Measurements from ENCODE around the gene SFMBT1. TPM values are rescaled to one million over a fixed set of nuclear protein-coding genes. Genes with fewer than 3 reads are reported as not detected.

SFMBT1 gene
- total and polyA plus RNA-seq, 12 donors: 3.1 to 19.1 (median 16.3) TPM

GRCh38 chr3:52971895-52972294, 74.0 kb downstream of the SFMBT1 start:
- no peak for TF ChIP-seq CTCF (IDR thresholded peaks at IDR 0.05)
- intact Hi-C loops (cut with DNase I): loop anchor here in 1 of 10 donors (10.0 kb wide), 1 partner anchor 1827 kb away; no protein-coding TSS in a partner anchor
- ATAC-seq (no peak), DNase-seq (no peak)
- H3K36me3 ChIP-seq: peaks cover 0 to 16% (median 0%) of the 10 kb centered on the region in 9 donors
- no peak overlapping the region for H3K27ac ChIP-seq
- H3K9me3 ChIP-seq: no peaks in the 10 kb centered on the region
- H3K4me3 ChIP-seq: no peak overlapping the region
- WGBS, 2 donors: 47 to 60% methylated on average over 3 of the region's 3 CpGs
- peaks cover 0 to 8% (median 0%) of the 10 kb centered on the region in 9 donors for H3K4me1 ChIP-seq
- no peaks in the 10 kb centered on the region for H3K27me3 ChIP-seq

GRCh38 chr3:52967398-52967797, 78.5 kb downstream of the SFMBT1 start:
- Histone ChIP-seq H3K9me3 (no peaks in the 10 kb centered on the region), H3K4me1 (peaks cover 0 to 8% (median 0%) of the 10 kb centered on the region in 9 donors), H3K4me3 (no peak overlapping the region), H3K27ac (no peak overlapping the region), H3K36me3 (peaks cover 0 to 23% (median 0%) of the 10 kb centered on the region in 9 donors), H3K27me3 (no peaks in the 10 kb centered on the region)
- no peak for TF ChIP-seq CTCF (IDR thresholded peaks at IDR 0.05)
- DNase-seq (no peak), ATAC-seq (no peak)
- WGBS, 2 donors: 89 to 91% methylated on average over 2 of the region's 2 CpGs
- intact Hi-C loops (cut with DNase I): no loop called here

- intact Hi-C loops (cut with DNase I): no loop called here
- Histone ChIP-seq H3K4me1 (no peaks in the 10 kb centered on the region), H3K27ac (no peak overlapping the region), H3K27me3 (no peaks in the 10 kb centered on the region), H3K4me3 (no peak overlapping the region), H3K9me3 (no peaks in the 10 kb centered on the region), H3K36me3 (peaks cover 0 to 12% (median 0%) of the 10 kb centered on the region in 9 donors)
- DNase-seq (no peak), ATAC-seq (no peak)
- WGBS, 2 donors: 96 to 99% methylated on average over 2 of the region's 2 CpGs
- no peak for TF ChIP-seq CTCF (IDR thresholded peaks at IDR 0.05)
Observed at GRCh38 chr3:52962160-52962559, 83.7 kb downstream of the SFMBT1 start.

GRCh38 chr3:52959773-52960172, 86.1 kb downstream of the SFMBT1 start:
- intact Hi-C loops (cut with DNase I): no loop called here
- H3K9me3 ChIP-seq: no peaks in the 10 kb centered on the region
- H3K36me3 ChIP-seq: peaks cover 0 to 12% (median 0%) of the 10 kb centered on the region in 9 donors
- no peak for TF ChIP-seq CTCF (IDR thresholded peaks at IDR 0.05)
- DNase-seq (no peak), ATAC-seq (no peak)
- no peak overlapping the region for H3K27ac ChIP-seq
- no peaks in the 10 kb centered on the region for H3K4me1 ChIP-seq
- 91 to 96% methylated on average over 2 of the region's 2 CpGs for WGBS, 2 donors
- no peak overlapping the region for H3K4me3 ChIP-seq
- no peaks in the 10 kb centered on the region for H3K27me3 ChIP-seq

All from heart right ventricle (tissue), 16 donors.